Skeletal muscle cell (primary cell): Measurements from ENCODE around the gene PTGER1.

Experiments used
- DNase-seq: peaks from one replicate; pipeline ENCODE4 v3.0.0-alpha.2; 2010; ENCODE audit warnings: low read depth
- H3K4me3 ChIP-seq: 2 replicates; pipeline ENCODE4 v1.5.1; 2011; ENCODE audit warnings: low read depth, mild to moderate bottlenecking, control low read depth, low read length, moderate library complexity

Gene PTGER1

GRCh38 chr19:14449321-14449720 lies 25.8 kb downstream of the PTGER1 start:
- no peak for DNase-seq
- H3K4me3 ChIP-seq = no peak overlapping the region

- no peak for DNase-seq
- no peak overlapping the region for H3K4me3 ChIP-seq
Observed at GRCh38 chr19:14446336-14447036, 28.7 kb downstream of the PTGER1 start.

- no peak overlapping the region for H3K4me3 ChIP-seq
- DNase-seq = no peak
Observed at GRCh38 chr19:14443632-14444216, 31.4 kb downstream of the PTGER1 start.

GRCh38 chr19:14442891-14443631 lies 32.1 kb downstream of the PTGER1 start:
- no peak for DNase-seq
- no peak overlapping the region for H3K4me3 ChIP-seq

- no peak overlapping the region for H3K4me3 ChIP-seq
Observed at GRCh38 chr19:14441041-14441938, 33.9 kb downstream of the PTGER1 start.

GRCh38 chr19:14440049-14440448 lies 35.1 kb downstream of the PTGER1 start:
- no peak for DNase-seq
- no peak overlapping the region for H3K4me3 ChIP-seq

More at GRCh38 chr19:14441041-14441938, 33.9 kb downstream of the PTGER1 start:
- DNase-seq = no peak

- H3K4me3 ChIP-seq = no peak overlapping the region
- no peak for DNase-seq
Observed at GRCh38 chr19:14439014-14439413, 36.1 kb downstream of the PTGER1 start.

GRCh38 chr19:14437578-14438140 lies 37.5 kb downstream of the PTGER1 start:
- no peak for DNase-seq
- H3K4me3 ChIP-seq = no peak overlapping the region

GRCh38 chr19:14435320-14436050 lies 39.7 kb downstream of the PTGER1 start:
- no peak overlapping the region for H3K4me3 ChIP-seq
- no peak for DNase-seq

- H3K4me3 ChIP-seq = peak overlapping the region; percentile 71
- no peak for DNase-seq
Observed at GRCh38 chr19:14434543-14435319, 40.4 kb downstream of the PTGER1 start.

- peak overlapping the region; percentile 71 for H3K4me3 ChIP-seq
- no peak for DNase-seq
Observed at GRCh38 chr19:14433554-14434501, 41.3 kb downstream of the PTGER1 start.

- DNase-seq = no peak
- peak within 1 kb of the TSS; percentile 71 for H3K4me3 ChIP-seq
Observed at GRCh38 chr19:14432791-14433553, 42.2 kb downstream of the PTGER1 start, which contains the start of gene PKN1. Gene PKN1 (plus strand): TSS chr19:14433306. CDS start chr19:14433522, 216 bp downstream.

- no peak for DNase-seq
- H3K4me3 ChIP-seq = no peak overlapping the region
Observed at GRCh38 chr19:14430712-14431111, 44.4 kb downstream of the PTGER1 start.

GRCh38 chr19:14428882-14429416 lies 46.2 kb downstream of the PTGER1 start:
- H3K4me3 ChIP-seq = no peak overlapping the region
- no peak for DNase-seq

- H3K4me3 ChIP-seq = no peak overlapping the region
- no peak for DNase-seq
Observed at GRCh38 chr19:14427461-14427860, 47.7 kb downstream of the PTGER1 start.

GRCh38 chr19:14425696-14426138 lies 49.4 kb downstream of the PTGER1 start:
- peak; percentile 35 for DNase-seq
- no peak overlapping the region for H3K4me3 ChIP-seq
